ENCODE data around the gene SPSB3. TPM values are rescaled to one million over a fixed set of nuclear protein-coding genes. Genes with fewer than 3 reads are reported as not detected.

SPSB3 gene
- polyA plus RNA-seq, 4 donors = 41.3 to 197 (median 97.4) TPM

GRCh38 chr16:1781758-1782407, 488 bp downstream of the SPSB3 start:
- FAIRE-seq = no peak
- H3K27ac ChIP-seq (ENCODE audit: low read depth in 1 of 3, low read length in 2 of 3) = peak overlapping the region; percentile 53 to 80 (median 66)

GRCh38 chr16:1781254-1781653, 1.1 kb downstream of the SPSB3 start:
- H3K4me1 ChIP-seq (ENCODE audit: control insufficient read depth in 3 of 3, insufficient read depth in 2 of 3, low read depth in 1 of 3, low read length in 2 of 3) = peaks cover 3 to 26% (median 5%) of the 10 kb centered on the region in 3 donors
- H3K36me3 ChIP-seq (ENCODE audit: control insufficient read depth in 3 of 3, insufficient read depth in 2 of 3, low read depth in 1 of 3, low read length in 3 of 3) = peaks cover 4 to 70% (median 5%) of the 10 kb centered on the region in 3 donors
- WGBS, 3 donors = 52 to 68% (median 54%) methylated on average over 20 of the region's 20 CpGs
- DNase-seq (no peak), FAIRE-seq (no peak)
- no peaks in the 10 kb centered on the region for H3K27me3 ChIP-seq (ENCODE audit: control insufficient read depth in 3 of 3, insufficient read depth in 3 of 3, low read length in 3 of 3)
- no peaks in the 10 kb centered on the region for H3K9me3 ChIP-seq (ENCODE audit: control insufficient read depth in 2 of 2, insufficient read depth in 1 of 2, low read depth in 1 of 2, low read length in 1 of 2)
- H3K4me3 ChIP-seq (ENCODE audit: low read depth in 1 of 3, low read length in 3 of 3) = peak overlapping the region; percentile 77 to 91 (median 88)
- H3K27ac ChIP-seq (ENCODE audit: low read depth in 1 of 3, low read length in 2 of 3) = peak overlapping the region in 1 of 3 donors; percentile 66

More at GRCh38 chr16:1781758-1782407, 488 bp downstream of the SPSB3 start:
- peak in 1 of 2 donors; percentile 27 for DNase-seq
- WGBS, 3 donors = 0 to 1% (median 1%) methylated on average over 49 to 70 of the region's 70 CpGs
- peak overlapping the region; percentile 77 to 91 (median 88) for H3K4me3 ChIP-seq (ENCODE audit: low read depth in 1 of 3, low read length in 3 of 3)
- H3K9me3 ChIP-seq (ENCODE audit: control insufficient read depth in 2 of 2, insufficient read depth in 1 of 2, low read depth in 1 of 2, low read length in 1 of 2) = no peaks in the 10 kb centered on the region
- H3K36me3 ChIP-seq (ENCODE audit: control insufficient read depth in 3 of 3, insufficient read depth in 2 of 3, low read depth in 1 of 3, low read length in 3 of 3) = peaks cover 1 to 70% (median 2%) of the 10 kb centered on the region in 3 donors
- no peaks in the 10 kb centered on the region for H3K27me3 ChIP-seq (ENCODE audit: control insufficient read depth in 3 of 3, insufficient read depth in 3 of 3, low read length in 3 of 3)
- H3K4me1 ChIP-seq (ENCODE audit: control insufficient read depth in 3 of 3, insufficient read depth in 2 of 3, low read depth in 1 of 3, low read length in 2 of 3) = peaks cover 3 to 26% (median 5%) of the 10 kb centered on the region in 3 donors

- Histone ChIP-seq H3K27ac (ENCODE audit: low read depth in 1 of 3, low read length in 2 of 3) (no peak overlapping the region), H3K36me3 (ENCODE audit: control insufficient read depth in 3 of 3, insufficient read depth in 2 of 3, low read depth in 1 of 3, low read length in 3 of 3) (peaks cover 4 to 70% (median 5%) of the 10 kb centered on the region in 3 donors), H3K27me3 (ENCODE audit: control insufficient read depth in 3 of 3, insufficient read depth in 3 of 3, low read length in 3 of 3) (no peaks in the 10 kb centered on the region), H3K4me3 (ENCODE audit: low read depth in 1 of 3, low read length in 3 of 3) (peak overlapping the region in 1 of 3 donors; percentile 77), H3K4me1 (ENCODE audit: control insufficient read depth in 3 of 3, insufficient read depth in 2 of 3, low read depth in 1 of 3, low read length in 2 of 3) (peaks cover 3 to 26% (median 5%) of the 10 kb centered on the region in 3 donors), H3K9me3 (ENCODE audit: control insufficient read depth in 2 of 2, insufficient read depth in 1 of 2, low read depth in 1 of 2, low read length in 1 of 2) (no peaks in the 10 kb centered on the region)
- DNase-seq = no peak
- WGBS, 3 donors = 79 to 85% (median 81%) methylated on average over 6 of the region's 6 CpGs
- no peak for FAIRE-seq
Measured at GRCh38 chr16:1780677-1781072, 1.7 kb downstream of the SPSB3 start.

- Histone ChIP-seq H3K36me3 (ENCODE audit: control insufficient read depth in 3 of 3, insufficient read depth in 2 of 3, low read depth in 1 of 3, low read length in 3 of 3) (peaks cover 4 to 71% (median 5%) of the 10 kb centered on the region in 3 donors), H3K27ac (ENCODE audit: low read depth in 1 of 3, low read length in 2 of 3) (no peak overlapping the region)
Measured at GRCh38 chr16:1779741-1780676, 2.4 kb downstream of the SPSB3 start.

GRCh38 chr16:1779234-1779701, 3.1 kb downstream of the SPSB3 start:
- Histone ChIP-seq H3K4me3 (ENCODE audit: low read depth in 1 of 3, low read length in 3 of 3) (no peak overlapping the region), H3K36me3 (ENCODE audit: control insufficient read depth in 3 of 3, insufficient read depth in 2 of 3, low read depth in 1 of 3, low read length in 3 of 3) (peaks cover 4 to 74% (median 5%) of the 10 kb centered on the region in 3 donors), H3K27ac (ENCODE audit: low read depth in 1 of 3, low read length in 2 of 3) (no peak overlapping the region), H3K4me1 (ENCODE audit: control insufficient read depth in 3 of 3, insufficient read depth in 2 of 3, low read depth in 1 of 3, low read length in 2 of 3) (peaks cover 3 to 34% (median 7%) of the 10 kb centered on the region in 3 donors), H3K27me3 (ENCODE audit: control insufficient read depth in 3 of 3, insufficient read depth in 3 of 3, low read length in 3 of 3) (no peaks in the 10 kb centered on the region), H3K9me3 (ENCODE audit: control insufficient read depth in 2 of 2, insufficient read depth in 1 of 2, low read depth in 1 of 2, low read length in 1 of 2) (no peaks in the 10 kb centered on the region)
- 84 to 87% (median 86%) methylated on average over 8 of the region's 8 CpGs for WGBS, 3 donors
- FAIRE-seq (no peak), DNase-seq (no peak)

More at GRCh38 chr16:1779741-1780676, 2.4 kb downstream of the SPSB3 start:
- peaks cover 3 to 27% (median 5%) of the 10 kb centered on the region in 3 donors for H3K4me1 ChIP-seq (ENCODE audit: control insufficient read depth in 3 of 3, insufficient read depth in 2 of 3, low read depth in 1 of 3, low read length in 2 of 3)
- no peaks in the 10 kb centered on the region for H3K9me3 ChIP-seq (ENCODE audit: control insufficient read depth in 2 of 2, insufficient read depth in 1 of 2, low read depth in 1 of 2, low read length in 1 of 2)
- H3K27me3 ChIP-seq (ENCODE audit: control insufficient read depth in 3 of 3, insufficient read depth in 3 of 3, low read length in 3 of 3) = no peaks in the 10 kb centered on the region
- DNase-seq (no peak), FAIRE-seq (no peak)
- H3K4me3 ChIP-seq (ENCODE audit: low read depth in 1 of 3, low read length in 3 of 3) = no peak overlapping the region
- 79 to 85% (median 81%) methylated on average over 27 of the region's 27 CpGs for WGBS, 3 donors

- DNase-seq (peak in 1 of 2 donors; percentile 44), FAIRE-seq (no peak)
- peaks cover 3 to 33% (median 10%) of the 10 kb centered on the region in 3 donors for H3K4me1 ChIP-seq (ENCODE audit: control insufficient read depth in 3 of 3, insufficient read depth in 2 of 3, low read depth in 1 of 3, low read length in 2 of 3)
- no peak overlapping the region for H3K27ac ChIP-seq (ENCODE audit: low read depth in 1 of 3, low read length in 2 of 3)
- 75 to 80% (median 79%) methylated on average over 34 of the region's 34 CpGs for WGBS, 3 donors
- H3K27me3 ChIP-seq (ENCODE audit: control insufficient read depth in 3 of 3, insufficient read depth in 3 of 3, low read length in 3 of 3) = no peaks in the 10 kb centered on the region
- H3K36me3 ChIP-seq (ENCODE audit: control insufficient read depth in 3 of 3, insufficient read depth in 2 of 3, low read depth in 1 of 3, low read length in 3 of 3) = peaks cover 4 to 74% (median 5%) of the 10 kb centered on the region in 3 donors
- no peaks in the 10 kb centered on the region for H3K9me3 ChIP-seq (ENCODE audit: control insufficient read depth in 2 of 2, insufficient read depth in 1 of 2, low read depth in 1 of 2, low read length in 1 of 2)
- no peak overlapping the region for H3K4me3 ChIP-seq (ENCODE audit: low read depth in 1 of 3, low read length in 3 of 3)
Measured at GRCh38 chr16:1778200-1779179, 3.9 kb downstream of the SPSB3 start.

GRCh38 chr16:1777375-1778199, 4.8 kb downstream of the SPSB3 start:
- Histone ChIP-seq H3K27me3 (ENCODE audit: control insufficient read depth in 3 of 3, insufficient read depth in 3 of 3, low read length in 3 of 3) (no peaks in the 10 kb centered on the region), H3K4me3 (ENCODE audit: low read depth in 1 of 3, low read length in 3 of 3) (no peak overlapping the region), H3K27ac (ENCODE audit: low read depth in 1 of 3, low read length in 2 of 3) (no peak overlapping the region), H3K4me1 (ENCODE audit: control insufficient read depth in 3 of 3, insufficient read depth in 2 of 3, low read depth in 1 of 3, low read length in 2 of 3) (peaks cover 3 to 33% (median 10%) of the 10 kb centered on the region in 3 donors), H3K36me3 (ENCODE audit: control insufficient read depth in 3 of 3, insufficient read depth in 2 of 3, low read depth in 1 of 3, low read length in 3 of 3) (peaks cover 4 to 74% (median 5%) of the 10 kb centered on the region in 3 donors), H3K9me3 (ENCODE audit: control insufficient read depth in 2 of 2, insufficient read depth in 1 of 2, low read depth in 1 of 2, low read length in 1 of 2) (no peaks in the 10 kb centered on the region)
- 77 to 79% (median 78%) methylated on average over 33 to 36 of the region's 36 CpGs for WGBS, 3 donors
- no peak for FAIRE-seq
- DNase-seq = no peak
